Stomach (tissue), 9 donors: ENCODE data around the gene IL17RB. TPM values are rescaled to one million over a fixed set of nuclear protein-coding genes. Genes with fewer than 3 reads are reported as not detected.

Experiments
- DNase-seq, 2 donors: peaks; one replicate each; pipeline versions ENCODE4 v3.0.0 to v3.0.0-alpha.2; 2013 to 2019
- H3K27ac ChIP-seq, 5 donors: fragments of 200-600 bp in 4 of 5; sonication (generic) in 4 of 5; one replicate each; pipeline ENCODE4 v1.5.1; 2013 to 2019; ENCODE audit warnings: mild to moderate bottlenecking in 1 of 5, moderate library complexity in 1 of 5
- H3K27me3 ChIP-seq, 3 donors: fragments of 200-600 bp; sonication (generic); one replicate each; pipeline ENCODE4 v1.5.1; 2017 to 2019; ENCODE audit warnings: mixed run types in 1 of 3
- H3K36me3 ChIP-seq, 4 donors: fragments of 200-600 bp; sonication (generic); 1 replicate in 3 of 4; 2 replicates in 1 of 4; pipeline ENCODE4 v1.5.1; 2016 to 2019
- H3K4me1 ChIP-seq, 4 donors: fragments of 200-600 bp; sonication (generic); one replicate each; pipeline ENCODE4 v1.5.1; 2016 to 2019
- H3K4me3 ChIP-seq, 4 donors: fragments of 200-600 bp; sonication (generic) in 3 of 4; one replicate each; pipeline ENCODE4 v1.5.1; 2016 to 2019; ENCODE audit warnings: mild to moderate bottlenecking in 1 of 4
- H3K9me3 ChIP-seq, 4 donors: fragments of 200-600 bp; sonication (generic); one replicate each; pipeline ENCODE4 v1.5.1; 2016 to 2019
- CTCF ChIP-seq, 7 experiments: fragments of 450-650 bp in 4 of 7; fragments of 200-600 bp in 3 of 7; sonication (generic) in 3 of 7; IDR thresholded peaks; one replicate each; pipeline ENCODE4 v1.5.1; 2016 to 2019; ENCODE audit warnings: antibody characterized with exemption in 7 of 7, control low read depth in 2 of 7, mild to moderate bottlenecking in 1 of 7
- EP300 ChIP-seq: sonication (generic); formaldehyde crosslinking; IDR thresholded peaks from one replicate; pipeline ENCODE4 v1.6.1; 2017; ENCODE audit warnings: antibody characterized with exemption
- POLR2A ChIP-seq, 4 donors: fragments of 450-650 bp; IDR thresholded peaks; one replicate each; pipeline ENCODE4 v1.6.1; 2016; ENCODE audit warnings: antibody characterized with exemption in 4 of 4, control low read depth in 2 of 4, mild to moderate bottlenecking in 1 of 4, moderate library complexity in 1 of 4
- POLR2AphosphoS5 ChIP-seq, 3 donors: sonication (generic); formaldehyde crosslinking; IDR thresholded peaks; one replicate each; pipeline ENCODE4 v1.6.1; 2016; ENCODE audit warnings: antibody characterized with exemption in 3 of 3
- WGBS, 5 donors: extraction: QIAGEN DNeasy Blood & Tissue Kit in 3 of 5; methylation state at CpG; one replicate each; pipeline versions ENCODE4 v1.1.5 to v1.1.7; 2013 to 2018; 5-methylcytosine and 5-hydroxymethylcytosine counted together
- intact Hi-C: fragments of 100-400 bp; cut with DNase I; formaldehyde crosslinking; loops from one replicate; pipeline ENCODE4 v1.15.1; 2023; ENCODE audit warnings: low total_unique reads
- polyA plus RNA-seq, 3 donors: library from polyadenylated mRNA; stranded (reverse); fragments of 200-250 nt; gene quantifications; one replicate each; pipeline ENCODE4 v1.2.3, GENCODE V29; 2013
- total RNA-seq, 5 donors: library from RNA; depleted of rRNA; stranded (reverse); fragments of >200 nt; gene quantifications; one replicate each; pipeline versions ENCODE4 v1.1.0 to v1.2.3, GENCODE V29; 2014 to 2016
- donor health status: healthy with polysubstance abuse.
- donor health status: Bipolar disorder and iron deficiency.
- donor health status: healthy.

The IL17RB gene
- total and polyA plus RNA-seq, 8 donors, result 0.61 to 34.2 (median 3.5) TPM

DNA sequence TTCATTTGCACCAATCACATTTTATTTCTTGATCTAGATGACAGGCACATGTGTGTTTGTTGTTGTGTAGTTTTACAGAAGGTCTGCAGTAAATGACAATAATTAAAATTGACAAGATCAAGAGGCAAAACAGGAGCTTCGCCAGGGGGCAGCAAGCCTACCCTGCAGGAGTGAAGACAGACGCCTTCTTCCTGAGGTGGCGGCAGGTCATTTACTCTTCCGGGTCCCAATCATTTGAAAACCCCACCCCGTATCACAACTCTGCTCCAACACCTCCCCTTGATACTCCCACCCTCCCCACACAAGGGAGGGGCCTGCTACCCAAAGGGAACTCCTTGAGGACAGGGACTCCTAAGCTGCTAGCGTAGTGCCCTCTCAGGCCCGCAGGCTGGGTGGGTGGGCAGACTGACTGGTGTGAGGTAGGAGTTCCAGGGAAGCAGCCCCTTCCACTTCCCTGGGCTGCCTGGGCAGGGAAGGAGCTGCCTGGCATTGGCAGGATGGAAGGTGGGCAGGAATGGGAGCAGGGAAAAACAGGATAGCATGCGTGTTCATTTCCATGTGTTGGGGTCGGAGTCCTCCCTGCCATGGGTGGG is 13.2 kb upstream of the IL17RB start:
- DNase-seq, result peak in 1 of 2 donors; percentile 23
- Histone ChIP-seq H3K36me3 (peaks cover 0 to 17% (median 8%) of the 10 kb centered on the region in 4 donors), H3K4me1 (no peaks in the 10 kb centered on the region), H3K9me3 (no peaks in the 10 kb centered on the region), H3K4me3 (no peak overlapping the region), H3K27me3 (no peaks in the 10 kb centered on the region), H3K27ac (no peak overlapping the region)
- intact Hi-C loops, result no loop called here
- no peak for TF ChIP-seq POLR2A (IDR thresholded peaks at IDR 0.05)
- no peak for TF ChIP-seq CTCF (IDR thresholded peaks at IDR 0.05)
- WGBS, 5 donors, result 83 to 90% (median 85%) methylated on average over 9 of the region's 9 CpGs

DNA sequence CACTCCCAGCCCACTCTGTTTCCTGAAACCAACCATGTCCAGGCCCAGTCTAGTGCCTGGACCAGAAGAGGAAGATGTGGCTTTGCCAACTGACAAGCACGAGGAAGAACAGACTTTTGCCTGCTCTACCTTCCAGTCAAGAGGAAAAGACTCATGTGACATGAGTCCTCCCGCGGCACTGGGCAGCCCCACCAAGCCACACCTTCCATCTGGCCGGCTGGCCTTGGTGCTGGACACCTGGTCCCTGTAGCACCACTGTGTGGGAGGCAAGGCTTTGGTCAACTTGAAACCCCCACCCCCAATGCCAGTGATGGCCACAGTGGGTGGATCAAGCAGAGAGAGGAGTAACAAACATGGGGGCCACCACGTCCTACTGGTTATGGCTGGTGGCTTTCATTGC is 12.7 kb upstream of the IL17RB start:
- no peak overlapping the region for H3K27ac ChIP-seq
- no peak for TF ChIP-seq CTCF (IDR thresholded peaks at IDR 0.05)
- no peak for TF ChIP-seq EP300
- no peak for TF ChIP-seq POLR2AphosphoS5 (IDR thresholded peaks at IDR 0.05)
- no peak for TF ChIP-seq POLR2A (IDR thresholded peaks at IDR 0.05)
- peaks cover 0 to 23% (median 14%) of the 10 kb centered on the region in 4 donors for H3K36me3 ChIP-seq
- H3K4me3 ChIP-seq, result no peak overlapping the region
- H3K4me1 ChIP-seq, result no peaks in the 10 kb centered on the region
- WGBS, 5 donors, result 83 to 91% (median 87%) methylated on average over 5 of the region's 5 CpGs
- intact Hi-C loops, result no loop called here
- no peaks in the 10 kb centered on the region for H3K9me3 ChIP-seq
- no peaks in the 10 kb centered on the region for H3K27me3 ChIP-seq
- DNase-seq, result peak in 1 of 2 donors; percentile 17

- H3K4me3 ChIP-seq, result no peak overlapping the region
- no peak for TF ChIP-seq POLR2A (IDR thresholded peaks at IDR 0.05)
- TF ChIP-seq CTCF (IDR thresholded peaks at IDR 0.05), result no peak
- TF ChIP-seq POLR2AphosphoS5 (IDR thresholded peaks at IDR 0.05), result no peak
- no peak for TF ChIP-seq EP300
- no peaks in the 10 kb centered on the region for H3K4me1 ChIP-seq
- H3K27ac ChIP-seq, result no peak overlapping the region
- no peaks in the 10 kb centered on the region for H3K27me3 ChIP-seq
- WGBS, 5 donors, result 85 to 95% (median 92%) methylated on average over 6 of the region's 6 CpGs
- H3K36me3 ChIP-seq, result peaks cover 0 to 30% (median 19%) of the 10 kb centered on the region in 4 donors
- no peaks in the 10 kb centered on the region for H3K9me3 ChIP-seq
- intact Hi-C loops, result no loop called here
- DNase-seq, result no peak
Observed at GRCh38 chr3:53834429-53835095, 11.8 kb upstream of the IL17RB start.

- TF ChIP-seq EP300 (no peak), CTCF (IDR thresholded peaks at IDR 0.05) (no peak), POLR2AphosphoS5 (IDR thresholded peaks at IDR 0.05) (no peak), POLR2A (IDR thresholded peaks at IDR 0.05) (no peak)
- no peak overlapping the region for H3K4me3 ChIP-seq
- no peak for DNase-seq
- intact Hi-C loops, result no loop called here
- H3K4me1 ChIP-seq, result no peaks in the 10 kb centered on the region
- no peaks in the 10 kb centered on the region for H3K27me3 ChIP-seq
- WGBS, 5 donors, result 50 to 75% (median 58%) methylated on average over 1 of the region's 1 CpG
- no peaks in the 10 kb centered on the region for H3K9me3 ChIP-seq
- no peak overlapping the region for H3K27ac ChIP-seq
- H3K36me3 ChIP-seq, result peaks cover 0 to 30% (median 19%) of the 10 kb centered on the region in 4 donors
Observed at GRCh38 chr3:53835257-53835656, 11.1 kb upstream of the IL17RB start.
